HG02943 (cell line): Measurements from ENCODE around the gene ADARB2.
"Not testable (repeated sequence)": the region's sequence is repeated elsewhere in the genome, so short reads cannot be mapped to it uniquely, and the experiment has no call there.

Source experiments
- ATAC-seq: cut with Tn5 transposase; IDR thresholded peaks from one replicate; pipeline ENCODE4 v1.9.1; 2021; ENCODE audit warnings: mild to moderate bottlenecking, low read depth, moderate library complexity; ENCODE audit not compliant: unreplicated experiment

ADARB2 gene

DNA sequence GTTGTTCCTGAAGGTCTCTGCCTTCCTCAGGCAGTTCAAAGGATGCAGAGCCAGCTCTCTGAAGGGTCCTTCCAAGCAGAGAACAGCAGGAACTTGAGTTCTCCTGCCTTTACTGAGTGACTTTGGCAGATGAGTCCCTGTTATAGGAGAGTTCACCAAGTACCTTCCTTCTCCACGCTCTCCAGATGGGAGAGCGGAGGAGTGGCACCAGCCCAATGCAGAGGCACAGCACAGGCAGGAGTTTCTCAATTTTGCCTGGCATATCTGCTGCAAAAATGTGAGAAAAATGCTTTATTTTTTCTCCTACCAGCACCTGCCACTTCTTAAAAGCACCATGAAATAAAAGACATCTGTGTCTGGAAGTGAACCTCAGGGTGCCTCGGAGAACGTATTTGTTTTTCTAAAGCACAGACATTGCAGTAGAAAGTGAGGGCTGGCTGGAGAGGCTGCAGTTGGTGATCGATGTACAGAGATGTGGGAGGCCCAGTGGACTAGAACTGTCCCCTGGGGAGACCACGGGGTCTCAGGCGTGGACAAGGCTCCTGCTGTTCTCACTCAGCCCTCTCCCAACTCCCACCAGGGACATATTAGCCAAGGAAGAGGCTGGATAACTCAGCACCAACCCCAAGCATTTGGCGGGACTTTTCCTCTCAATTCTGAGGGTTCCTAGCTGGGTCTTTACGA lies 506.6 kb downstream of the ADARB2 start:
- no peak for ATAC-seq

DNA sequence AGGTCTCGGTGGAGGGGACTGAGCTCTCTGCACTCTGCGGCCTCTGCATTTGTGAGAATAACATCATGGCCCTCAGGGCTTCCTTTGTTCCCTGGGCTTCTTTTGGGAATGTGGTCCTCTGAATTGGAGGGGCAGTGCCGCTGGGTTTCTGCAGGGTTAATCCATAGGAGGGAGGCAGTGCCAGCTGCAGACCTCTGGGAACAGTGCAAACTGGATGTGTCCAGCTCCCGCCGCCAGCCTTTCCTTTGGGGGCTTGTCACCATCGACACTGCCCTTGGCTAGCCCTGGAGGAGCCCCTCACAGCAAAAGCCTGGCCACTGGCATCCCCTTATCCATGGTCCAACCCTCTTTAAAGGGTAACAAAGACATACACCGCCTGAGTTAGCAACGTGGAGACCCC lies 507.2 kb downstream of the ADARB2 start:
- ATAC-seq: no peak

DNA sequence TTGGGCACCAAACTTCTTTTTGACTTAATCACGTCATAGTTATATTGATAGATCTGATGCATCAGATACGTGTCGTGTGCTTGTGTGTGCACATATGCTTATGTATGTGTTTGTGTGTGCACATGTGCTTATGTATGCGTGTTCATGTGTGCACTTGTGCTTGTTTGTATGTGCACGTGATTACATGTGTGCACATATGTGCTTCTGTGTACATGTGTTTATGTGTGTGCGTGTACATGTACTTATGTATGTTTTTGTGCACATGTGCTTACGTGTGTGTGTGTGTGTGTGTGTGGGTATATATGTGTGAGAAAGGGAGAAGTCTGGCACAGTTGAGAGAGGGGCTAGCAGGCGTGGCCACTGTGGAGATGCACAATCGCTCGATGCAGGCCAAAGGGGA lies 507.8 kb downstream of the ADARB2 start:
- ATAC-seq: no peak

DNA sequence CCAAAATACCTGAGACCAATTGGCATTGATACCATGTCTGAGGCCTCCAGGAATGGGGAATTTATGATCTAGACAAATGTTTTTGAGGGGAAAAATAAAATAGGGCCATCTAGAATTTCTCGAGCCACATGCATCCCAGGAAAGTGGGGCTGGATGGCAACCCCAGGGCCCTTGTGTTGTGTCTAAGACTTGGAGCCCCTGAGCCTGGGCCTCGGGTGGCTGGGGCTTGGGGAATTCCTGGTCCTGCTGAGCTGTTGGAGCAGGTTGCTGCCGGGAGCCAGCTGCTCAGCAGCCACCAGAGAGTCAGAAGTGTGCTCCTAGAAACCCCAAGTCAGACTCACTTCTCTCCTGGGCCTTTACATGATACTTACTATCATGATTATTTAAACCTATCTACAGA lies 508.2 kb downstream of the ADARB2 start:
- ATAC-seq: no peak

DNA sequence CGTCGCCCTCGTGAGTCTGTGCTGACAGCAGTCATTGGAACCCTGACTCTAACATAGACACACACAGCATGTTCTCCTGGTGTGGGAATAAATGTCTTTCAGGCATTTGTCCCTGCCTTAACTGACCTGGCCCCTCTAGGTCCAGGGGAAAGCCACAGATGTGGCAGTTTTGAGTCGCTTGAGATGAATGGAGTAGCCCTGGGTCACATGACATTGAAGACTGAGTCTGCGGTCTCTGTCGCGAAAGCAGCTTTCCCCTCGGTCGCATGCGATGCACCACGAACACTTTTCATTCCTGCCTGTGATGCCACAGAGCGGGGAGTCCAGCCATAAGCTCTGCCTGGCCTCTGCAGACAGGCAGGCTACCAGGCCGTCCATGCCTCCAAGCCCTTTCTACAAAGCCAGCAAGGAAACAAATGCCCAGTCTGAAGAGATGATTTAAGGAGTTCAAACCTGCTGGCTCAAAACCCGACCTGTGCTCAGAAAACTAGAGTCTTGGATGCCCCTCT lies 508.8 kb downstream of the ADARB2 start:
- no peak for ATAC-seq

DNA sequence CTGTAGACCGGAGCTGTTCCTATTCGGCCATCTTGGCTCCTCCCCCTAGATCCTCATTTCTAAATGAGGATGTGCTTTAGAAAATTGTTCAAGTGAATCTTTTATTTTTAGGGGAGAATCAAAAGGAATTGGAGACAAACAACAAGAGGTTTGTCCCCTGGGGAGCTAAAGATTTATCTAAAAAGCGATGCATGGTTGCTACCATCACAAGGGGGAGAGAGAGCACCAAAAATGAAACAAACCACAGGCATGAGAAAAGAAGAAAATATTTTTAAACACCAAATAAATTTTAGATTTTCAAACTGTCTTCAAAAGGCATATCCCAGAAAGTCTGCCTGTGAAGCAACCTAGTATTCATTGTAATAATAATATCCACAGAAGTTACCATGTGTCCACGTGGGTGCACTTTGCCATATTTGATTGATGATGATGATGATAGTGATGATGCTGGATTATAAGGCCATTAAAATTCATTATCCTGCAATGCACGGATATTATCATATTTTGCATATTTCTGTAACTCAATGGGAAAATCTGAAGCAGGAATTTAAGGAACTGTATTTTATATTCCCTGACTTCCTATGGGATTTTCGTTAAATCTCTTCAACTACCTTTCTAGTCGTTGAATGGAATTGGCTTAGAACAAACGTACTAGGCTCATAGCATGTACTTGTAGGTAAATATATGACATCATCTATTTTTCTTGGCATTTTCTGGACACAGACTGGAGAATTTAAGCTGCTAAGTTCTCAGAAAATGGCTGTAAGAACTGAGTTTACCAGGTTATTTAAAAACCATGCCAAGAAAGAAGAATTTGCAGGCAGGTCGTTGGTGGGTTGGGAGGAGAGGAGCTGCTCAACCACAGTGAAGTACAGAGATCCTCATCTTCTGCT lies 509.6 kb downstream of the ADARB2 start:
- ATAC-seq: no peak

DNA sequence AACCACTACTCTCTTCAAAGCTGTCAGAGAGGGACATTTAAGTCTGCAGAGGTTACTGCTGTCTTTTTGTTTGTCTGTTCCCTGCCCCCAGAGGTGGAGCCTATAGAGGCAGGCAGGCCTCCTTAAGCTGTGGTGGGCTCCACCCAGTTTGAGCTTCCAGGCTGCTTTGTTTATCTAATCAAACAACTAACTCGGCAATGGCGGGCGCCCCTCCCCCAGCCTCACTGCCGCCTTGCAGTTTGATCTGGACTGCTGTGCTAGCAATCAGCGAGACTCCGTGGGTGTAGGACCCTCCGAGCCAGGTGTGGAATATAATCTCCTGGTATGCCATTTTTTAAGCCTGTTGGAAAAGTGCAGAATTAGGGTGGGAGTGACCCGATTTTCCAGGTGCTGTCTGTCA lies 510.4 kb downstream of the ADARB2 start:
- ATAC-seq: not testable (repeated sequence)

DNA sequence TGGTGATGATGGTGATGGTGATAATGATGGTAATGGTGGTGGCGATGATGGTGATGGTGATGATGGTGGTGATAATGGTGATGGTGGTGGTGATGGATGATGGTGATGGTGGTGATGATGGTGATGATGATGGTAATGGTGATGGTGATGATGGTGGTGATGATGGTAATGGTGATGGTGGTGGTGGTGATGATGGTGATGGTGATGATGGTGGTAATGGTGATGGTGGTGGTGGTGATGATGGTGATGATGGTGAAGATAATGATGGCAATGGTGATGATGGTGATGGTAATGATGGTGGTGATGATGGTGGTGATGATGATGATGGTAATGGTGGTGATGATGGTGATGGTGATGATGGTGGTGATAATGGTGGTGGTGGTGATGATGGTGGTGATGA lies 517.5 kb downstream of the ADARB2 start:
- not testable (repeated sequence) for ATAC-seq

DNA sequence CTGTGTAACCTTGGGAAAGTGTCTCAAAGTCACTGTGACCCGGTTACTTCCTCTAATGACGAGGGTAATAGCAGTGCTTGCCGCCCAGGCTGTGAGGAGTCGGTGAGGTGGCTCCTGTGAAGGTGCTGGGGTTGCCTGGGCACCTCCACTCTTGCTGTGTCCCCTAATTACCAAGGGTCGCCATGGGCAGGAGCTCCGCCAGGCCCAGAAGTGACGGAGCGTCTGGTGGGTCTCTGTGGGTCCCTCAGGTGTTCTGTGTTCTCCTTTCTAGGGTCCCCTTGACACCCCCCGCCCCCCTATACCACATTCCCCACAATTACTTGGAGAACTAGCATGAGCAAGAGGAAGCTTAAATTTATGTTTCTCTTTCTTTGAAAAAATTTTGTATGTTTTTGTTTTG lies 519.7 kb downstream of the ADARB2 start:
- no peak for ATAC-seq

DNA sequence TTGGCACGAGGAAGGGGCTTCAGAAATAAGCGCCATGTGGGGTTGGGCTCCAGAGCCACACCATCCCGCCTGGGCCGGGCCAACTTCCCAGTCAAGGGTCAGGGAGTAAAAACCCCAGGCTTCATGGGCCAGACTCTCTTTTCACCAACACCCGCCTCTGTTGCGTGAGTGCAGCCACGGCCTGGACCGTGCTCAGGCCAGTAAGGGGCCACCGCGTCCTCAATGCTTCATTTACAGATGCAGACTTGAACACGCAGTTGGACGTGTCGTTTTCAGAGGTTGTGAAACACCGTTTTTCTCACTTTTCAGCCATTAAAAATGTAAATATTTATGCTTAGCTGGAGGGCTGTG lies 520.1 kb downstream of the ADARB2 start:
- no peak for ATAC-seq

DNA sequence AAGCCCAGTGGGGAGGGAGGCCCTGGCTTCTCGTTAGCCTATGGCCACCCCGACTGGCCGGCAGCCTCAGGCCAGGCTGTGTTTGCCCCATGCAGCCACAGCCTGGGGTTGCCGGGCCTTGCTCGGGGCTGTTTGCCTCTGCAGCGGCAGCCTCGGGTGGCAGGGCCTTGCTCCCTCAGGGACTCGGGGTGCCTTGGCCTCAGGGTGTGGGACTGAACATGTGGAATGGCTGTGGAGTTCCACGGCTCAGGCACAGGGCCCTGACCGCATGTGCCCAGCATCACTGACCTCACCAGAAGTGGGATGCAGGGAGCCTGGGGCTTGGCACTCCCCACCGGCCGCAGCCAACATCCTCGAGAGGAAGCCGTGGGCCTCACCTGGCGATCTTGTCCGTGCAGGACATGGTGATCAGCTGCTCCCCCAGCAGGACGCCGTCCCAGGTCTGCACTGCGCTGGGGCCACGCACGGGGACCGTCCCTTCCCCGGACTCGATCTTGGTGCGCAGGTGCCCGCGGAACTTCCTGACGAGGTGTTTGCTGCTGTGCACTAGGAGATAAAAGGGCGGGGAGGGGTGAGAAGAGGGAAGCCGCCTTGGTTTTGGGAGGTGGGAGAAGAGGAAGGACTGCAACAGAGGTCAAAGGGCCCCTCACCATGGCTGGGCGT lies 520.6 kb downstream of the ADARB2 start:
- no peak for ATAC-seq

DNA sequence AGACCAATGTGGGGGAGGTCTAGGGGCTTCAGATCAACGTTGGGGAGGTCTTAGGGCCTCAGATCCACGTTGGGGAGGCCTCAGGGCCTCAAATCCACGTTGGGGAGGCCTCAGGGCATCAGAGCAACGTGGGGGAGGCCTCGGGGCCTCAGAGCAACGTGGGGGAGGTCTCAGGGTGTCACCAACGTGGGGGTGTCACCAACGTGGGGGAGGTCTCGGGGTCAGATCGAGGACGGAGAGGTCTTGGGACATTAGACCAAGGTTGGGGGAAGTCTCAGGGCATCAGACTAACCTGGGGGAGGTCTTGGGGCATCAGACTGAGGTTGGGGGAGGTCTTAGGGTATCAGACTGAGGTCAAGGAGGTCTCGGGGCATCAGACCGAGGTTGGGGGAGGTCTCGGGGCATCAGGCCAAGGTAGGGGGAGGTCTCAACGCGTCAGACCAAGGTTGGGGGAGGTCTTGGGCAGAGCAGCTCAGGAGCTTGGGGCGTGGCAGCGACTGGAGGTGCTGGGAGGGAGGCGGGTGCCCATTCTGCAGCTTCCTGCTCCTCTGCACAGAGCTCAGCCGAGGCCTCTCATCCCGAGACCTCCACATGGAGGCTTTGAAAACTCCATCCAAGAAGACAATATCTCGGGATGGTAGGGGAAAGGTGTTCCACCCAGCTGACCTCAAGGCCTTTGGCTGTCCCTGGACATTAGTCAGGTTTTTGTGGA lies 521.3 kb downstream of the ADARB2 start:
- ATAC-seq: no peak

DNA sequence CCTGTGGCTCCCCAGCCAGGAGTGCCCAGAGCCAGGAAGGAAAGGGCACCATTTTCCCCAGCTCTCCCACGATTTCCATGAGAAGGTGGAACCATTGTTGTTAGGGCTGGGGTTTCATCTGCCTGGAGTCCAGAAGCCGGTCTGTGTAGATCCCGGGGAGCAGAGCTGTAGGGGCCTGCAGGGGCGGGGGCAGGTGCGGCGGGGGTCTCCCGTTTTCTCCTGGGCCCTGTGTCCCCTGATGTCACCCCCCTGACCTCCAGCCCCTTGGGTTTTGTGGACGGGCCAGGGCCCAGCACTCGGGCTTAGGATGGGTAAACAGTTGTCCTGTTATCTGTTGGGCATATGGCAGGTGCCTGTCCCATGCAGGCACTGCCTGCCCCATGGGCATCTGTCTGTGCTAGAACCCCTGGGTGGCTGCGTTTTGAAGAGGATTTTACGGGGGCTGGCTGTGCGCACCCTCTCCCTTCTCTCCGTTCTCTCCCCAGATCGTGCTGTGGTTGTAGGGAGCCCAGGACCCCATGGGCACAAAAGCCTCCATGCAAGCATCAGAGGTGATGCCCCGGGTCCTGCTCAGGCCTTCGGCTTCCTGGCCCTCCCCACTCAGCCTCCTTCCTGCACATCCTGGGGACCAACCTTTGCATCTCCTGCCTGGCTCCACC lies 522.3 kb downstream of the ADARB2 start:
- no peak for ATAC-seq

DNA sequence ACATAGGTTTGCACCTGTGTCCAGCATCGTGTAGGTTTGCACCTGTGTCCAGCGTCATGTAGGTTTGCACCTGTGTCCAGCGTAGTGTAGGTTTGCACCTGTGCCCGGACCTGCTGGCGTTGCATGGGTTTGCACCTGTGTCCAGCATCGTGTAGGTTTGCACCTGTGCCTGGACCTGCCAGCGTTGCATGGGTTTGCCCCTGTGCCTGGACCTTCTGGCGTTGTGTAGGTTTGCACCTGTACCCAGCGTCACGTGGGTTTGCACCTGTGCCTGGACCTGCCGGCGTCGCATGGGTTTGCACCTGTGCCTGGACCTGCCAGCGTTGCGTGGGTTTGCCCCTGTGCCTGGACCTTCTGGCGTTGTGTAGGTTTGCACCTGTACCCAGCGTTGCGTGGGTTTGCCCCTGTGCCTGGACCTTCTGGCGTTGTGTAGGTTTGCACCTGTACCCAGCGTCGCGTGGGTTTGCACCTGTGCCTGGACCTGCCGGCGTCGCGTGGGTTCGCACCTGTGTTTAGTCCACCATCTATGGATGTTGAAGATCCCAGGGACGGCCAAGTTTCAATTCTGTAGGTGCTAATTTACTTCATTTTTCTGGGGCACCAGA lies 523.2 kb downstream of the ADARB2 start:
- ATAC-seq: no peak

DNA sequence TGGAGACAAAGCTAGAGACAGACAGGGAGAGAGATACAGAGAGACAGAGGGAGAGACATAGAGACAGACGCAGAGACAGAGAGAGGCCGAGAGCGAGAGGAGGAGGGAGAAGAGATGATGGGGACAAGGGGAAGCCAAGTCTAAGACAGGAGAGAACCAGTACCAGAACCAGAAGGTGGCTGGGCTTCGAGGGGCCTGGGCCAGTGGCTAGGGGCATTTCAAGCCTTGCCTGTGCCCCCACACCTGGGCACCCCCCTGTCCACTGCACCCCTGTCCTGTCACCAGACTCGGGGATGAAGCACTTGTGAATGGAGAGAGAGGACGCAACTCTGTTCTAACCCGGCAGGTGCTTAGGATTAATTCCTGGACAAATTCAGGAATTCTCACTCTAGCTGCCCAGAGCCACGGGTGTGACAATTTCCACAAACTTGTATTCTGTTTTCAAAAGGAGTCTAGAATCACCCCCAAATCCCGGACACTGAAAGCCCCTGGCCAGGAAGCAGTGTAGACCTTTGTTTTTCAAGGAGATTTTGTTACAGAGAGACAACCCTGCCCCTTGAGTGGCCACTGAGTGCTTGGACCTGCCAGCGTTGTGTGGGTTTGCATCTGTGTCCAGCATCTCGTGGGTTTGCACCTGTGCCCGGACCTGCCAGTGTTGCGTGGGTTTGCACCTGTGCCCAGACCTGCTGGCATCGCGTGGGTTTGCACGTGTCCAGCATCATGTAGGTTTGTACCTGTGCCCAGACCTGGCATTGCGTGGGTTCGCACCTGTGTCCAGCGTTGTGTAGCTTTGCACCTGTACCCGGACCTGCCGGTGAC lies 523.9 kb downstream of the ADARB2 start:
- ATAC-seq: no peak

DNA sequence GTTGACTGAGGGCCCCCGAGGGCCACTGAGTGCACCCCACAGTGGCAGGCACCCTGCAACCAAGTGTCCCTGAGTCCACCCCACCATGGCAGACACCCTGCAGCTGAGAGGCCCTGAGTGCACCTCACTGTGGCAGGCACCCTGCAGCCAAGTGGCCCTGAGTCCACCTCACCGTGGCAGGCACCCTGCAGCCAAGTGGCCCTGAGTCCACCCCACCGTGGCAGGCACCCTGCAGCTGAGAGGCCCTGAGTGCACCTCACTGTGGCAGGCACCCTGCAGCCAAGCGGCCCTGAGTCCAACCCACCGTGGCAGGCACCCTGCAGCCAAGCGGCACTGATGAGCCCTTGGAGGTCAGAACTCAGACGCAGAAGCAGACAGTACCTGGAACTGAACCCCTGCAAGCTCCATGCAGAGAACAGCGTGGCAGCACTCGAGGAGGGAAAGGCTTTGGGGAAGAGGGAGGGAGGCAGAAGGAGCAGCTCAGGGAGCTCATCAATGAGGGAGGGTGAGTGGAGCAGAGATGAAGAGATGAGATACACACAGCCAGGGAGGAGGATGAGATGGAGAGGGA lies 524.7 kb downstream of the ADARB2 start:
- ATAC-seq: no peak

DNA sequence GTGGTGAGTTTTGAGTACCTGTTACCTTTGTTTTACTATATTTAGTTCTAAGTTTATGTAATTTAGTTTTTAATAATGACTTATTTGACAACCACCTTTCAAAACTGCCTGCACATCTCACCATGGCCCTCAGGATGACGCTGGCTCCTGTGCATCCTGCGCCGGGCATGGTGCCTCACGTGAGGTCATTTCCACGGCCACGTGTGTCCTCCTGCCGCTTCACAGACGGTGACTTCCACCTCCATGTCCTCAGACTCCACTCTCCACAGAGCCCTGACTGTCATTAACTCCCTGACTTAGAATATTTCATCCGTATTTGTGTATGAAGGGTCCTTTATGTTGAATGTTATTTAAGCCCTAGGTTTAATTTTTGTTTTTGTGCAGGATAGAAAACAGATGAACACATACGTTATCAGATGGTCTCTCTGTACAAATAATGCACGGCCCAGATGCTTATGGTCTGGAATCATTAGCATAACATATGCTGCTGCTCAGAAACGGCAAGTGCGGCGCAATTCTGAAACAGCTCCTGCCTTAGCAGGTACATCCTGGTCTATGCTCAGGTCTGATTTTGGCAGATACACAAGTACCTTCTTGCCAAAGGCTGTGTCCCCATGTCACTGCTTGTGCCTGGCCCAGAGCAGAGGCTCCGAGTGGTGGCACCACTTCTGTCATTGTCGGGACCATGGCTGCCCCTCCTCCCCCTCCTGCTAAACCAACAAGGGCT lies 525.3 kb downstream of the ADARB2 start:
- no peak for ATAC-seq

DNA sequence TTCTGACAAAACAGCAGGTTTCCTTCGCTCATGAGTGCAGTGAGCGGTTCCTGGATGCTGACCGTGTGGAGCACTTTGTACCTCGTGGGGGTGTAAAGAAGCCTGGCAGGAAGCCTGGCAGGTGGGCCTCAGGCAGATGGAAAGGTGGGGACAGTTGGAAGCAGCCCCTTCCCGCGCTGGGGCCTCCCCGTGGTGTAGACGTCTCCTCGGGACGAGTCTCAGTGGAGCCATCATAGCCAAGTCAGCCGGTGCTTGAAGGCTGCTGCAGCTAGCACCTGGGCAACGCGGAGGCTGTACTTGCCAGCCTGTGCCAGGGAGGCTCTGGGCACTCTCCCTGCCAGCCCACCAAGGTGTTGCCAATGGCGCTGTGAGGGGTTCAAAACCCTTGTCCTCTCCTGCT lies 526.7 kb downstream of the ADARB2 start:
- no peak for ATAC-seq
